Neural crest cell (in vitro differentiated cells): ENCODE results near the gene COL12A1. TPM values are rescaled to one million over a fixed set of nuclear protein-coding genes. Genes with fewer than 3 reads are reported as not detected.

Experiments used
- DNase-seq: peaks from one replicate; pipeline ENCODE4 v3.0.0; 2021; ENCODE audit warnings: low read depth, mixed read lengths, low spot score
- H3K27ac Mint-ChIP-seq: one replicate; pipeline ENCODE4 v1.8.0; 2021; ENCODE audit warnings: mild to moderate bottlenecking, mixed read lengths; ENCODE audit not compliant: unreplicated experiment
- H3K27me3 Mint-ChIP-seq: 2 replicates; pipeline ENCODE4 v1.8.0; 2021; ENCODE audit warnings: low read depth, mild to moderate bottlenecking, mixed read lengths
- H3K36me3 Mint-ChIP-seq: 2 replicates; pipeline ENCODE4 v1.8.0; 2021; ENCODE audit warnings: low read depth, mild to moderate bottlenecking, mixed read lengths
- H3K4me1 Mint-ChIP-seq: 2 replicates; pipeline ENCODE4 v1.8.0; 2021; ENCODE audit warnings: mixed read lengths
- H3K4me3 Mint-ChIP-seq: one replicate; pipeline ENCODE4 v1.8.0; 2021; ENCODE audit warnings: mild to moderate bottlenecking, mixed read lengths
- H3K9me3 Mint-ChIP-seq: 2 replicates; pipeline ENCODE4 v1.8.0; 2021; ENCODE audit warnings: mixed read lengths
- CTCF ChIP-seq: fragments of 200-600 bp; sonication (generic); conservative IDR thresholded peaks from 2 replicates; pipeline ENCODE4 v1.5.0; 2021; ENCODE audit warnings: antibody characterized with exemption, mild to moderate bottlenecking
- total RNA-seq: library from RNA; stranded (reverse); gene quantifications from 2 replicates; pipeline ENCODE4 v1.2.1, GENCODE V29; 2021

Gene COL12A1
- total RNA-seq, 1 donor from 2014 or later: 50.2 TPM

- TF ChIP-seq CTCF: no peak
- Mint-ChIP-seq H3K9me3 (no peaks in the 10 kb centered on the region), H3K27me3 (no peaks in the 10 kb centered on the region), H3K4me1 (peaks cover 24% of the 10 kb centered on the region), H3K4me3 (no peak overlapping the region), H3K27ac (no peak overlapping the region), H3K36me3 (peaks cover 6% of the 10 kb centered on the region)
- DNase-seq: no peak
Observed at GRCh38 chr6:75171567-75171966, 34.3 kb downstream of the COL12A1 start.

- Mint-ChIP-seq H3K27ac (no peak overlapping the region), H3K27me3 (no peaks in the 10 kb centered on the region), H3K36me3 (peaks cover 6% of the 10 kb centered on the region), H3K4me1 (peaks cover 24% of the 10 kb centered on the region), H3K4me3 (no peak overlapping the region), H3K9me3 (no peaks in the 10 kb centered on the region)
- no peak for DNase-seq
- TF ChIP-seq CTCF: no peak
Observed at GRCh38 chr6:75170691-75171560, 34.9 kb downstream of the COL12A1 start.

- H3K27me3 Mint-ChIP-seq: no peaks in the 10 kb centered on the region
- H3K9me3 Mint-ChIP-seq: no peaks in the 10 kb centered on the region
- no peak overlapping the region for H3K27ac Mint-ChIP-seq
- no peak overlapping the region for H3K4me3 Mint-ChIP-seq
- H3K36me3 Mint-ChIP-seq: peaks cover 3% of the 10 kb centered on the region
- no peak for DNase-seq
- TF ChIP-seq CTCF: no peak
- peaks cover 24% of the 10 kb centered on the region for H3K4me1 Mint-ChIP-seq
Observed at GRCh38 chr6:75169689-75170586, 35.9 kb downstream of the COL12A1 start.

GRCh38 chr6:75167851-75168250, 38.0 kb downstream of the COL12A1 start:
- Mint-ChIP-seq H3K36me3 (peaks cover 7% of the 10 kb centered on the region), H3K27me3 (no peaks in the 10 kb centered on the region), H3K9me3 (no peaks in the 10 kb centered on the region), H3K27ac (no peak overlapping the region), H3K4me3 (no peak overlapping the region), H3K4me1 (peaks cover 24% of the 10 kb centered on the region)
- no peak for DNase-seq
- TF ChIP-seq CTCF: no peak

- Mint-ChIP-seq H3K9me3 (peaks cover 2% of the 10 kb centered on the region), H3K27ac (peak overlapping the region; percentile 59), H3K27me3 (no peaks in the 10 kb centered on the region), H3K4me3 (no peak overlapping the region), H3K4me1 (peaks cover 24% of the 10 kb centered on the region), H3K36me3 (peaks cover 12% of the 10 kb centered on the region)
- no peak for TF ChIP-seq CTCF
- no peak for DNase-seq
Observed at GRCh38 chr6:75167325-75167724, 38.5 kb downstream of the COL12A1 start.
